Measurements from ENCODE around the gene MAP3K7CL.
"Not testable (repeated sequence)": the region's sequence is repeated elsewhere in the genome, so short reads cannot be mapped to it uniquely, and the experiment has no call there.

The MAP3K7CL gene

GRCh38 chr21:29159842-29160241 lies 29.4 kb downstream of the MAP3K7CL start:
- peaks cover 7% of the 10 kb centered on the region for H3K4me1 ChIP-seq (ENCODE audit: control insufficient read depth, insufficient read depth, low read length)
- H3K4me3 ChIP-seq (ENCODE audit: low read length), result no peak overlapping the region
- no peak overlapping the region for H3K9ac ChIP-seq (ENCODE audit: low read length)
- H3K36me3 ChIP-seq (ENCODE audit: control insufficient read depth, insufficient read depth, low read length), result no peaks in the 10 kb centered on the region
- H3K9me3 ChIP-seq (ENCODE audit: control insufficient read depth, low read length), result no peaks in the 10 kb centered on the region
- H3K27me3 ChIP-seq (ENCODE audit: control insufficient read depth, insufficient read depth, low read length), result no peaks in the 10 kb centered on the region

DNA sequence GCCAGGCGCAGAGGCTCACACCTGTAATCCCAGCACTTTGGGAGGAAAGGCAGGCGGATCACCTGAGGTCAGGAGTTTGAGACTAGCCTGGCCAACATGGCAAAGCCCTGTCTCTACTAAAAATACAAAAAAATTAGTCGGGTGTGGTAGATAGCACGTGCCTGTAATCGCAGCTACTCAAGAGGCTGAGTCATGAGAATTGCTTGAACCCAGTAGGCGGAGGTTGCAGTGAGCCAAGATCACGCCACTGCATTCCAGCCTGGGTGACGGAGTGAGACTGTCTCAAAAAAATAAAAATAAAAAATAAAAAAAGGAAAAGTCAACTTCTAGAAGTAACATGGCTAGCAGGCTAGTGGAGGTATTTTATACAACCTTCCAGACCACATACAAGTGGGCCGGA lies 32.4 kb downstream of the MAP3K7CL start:
- not testable (repeated sequence) for H3K9me3 ChIP-seq (ENCODE audit: control insufficient read depth, low read length); H3K9ac ChIP-seq (ENCODE audit: low read length); H3K4me1 ChIP-seq (ENCODE audit: control insufficient read depth, insufficient read depth, low read length); H3K27me3 ChIP-seq (ENCODE audit: control insufficient read depth, insufficient read depth, low read length); H3K4me3 ChIP-seq (ENCODE audit: low read length); H3K36me3 ChIP-seq (ENCODE audit: control insufficient read depth, insufficient read depth, low read length)

GRCh38 chr21:29163341-29164115 lies 33.1 kb downstream of the MAP3K7CL start:
- peaks cover 11% of the 10 kb centered on the region for H3K4me1 ChIP-seq (ENCODE audit: control insufficient read depth, insufficient read depth, low read length)
- no peak overlapping the region for H3K9ac ChIP-seq (ENCODE audit: low read length)
- no peaks in the 10 kb centered on the region for H3K27me3 ChIP-seq (ENCODE audit: control insufficient read depth, insufficient read depth, low read length)
- H3K9me3 ChIP-seq (ENCODE audit: control insufficient read depth, low read length), result no peaks in the 10 kb centered on the region
- no peaks in the 10 kb centered on the region for H3K36me3 ChIP-seq (ENCODE audit: control insufficient read depth, insufficient read depth, low read length)
- no peak overlapping the region for H3K4me3 ChIP-seq (ENCODE audit: low read length)

- Histone ChIP-seq H3K27me3 (ENCODE audit: control insufficient read depth, insufficient read depth, low read length) (no peaks in the 10 kb centered on the region), H3K4me1 (ENCODE audit: control insufficient read depth, insufficient read depth, low read length) (peaks cover 19% of the 10 kb centered on the region), H3K9ac (ENCODE audit: low read length) (no peak overlapping the region), H3K9me3 (ENCODE audit: control insufficient read depth, low read length) (no peaks in the 10 kb centered on the region), H3K4me3 (ENCODE audit: low read length) (no peak overlapping the region), H3K36me3 (ENCODE audit: control insufficient read depth, insufficient read depth, low read length) (no peaks in the 10 kb centered on the region)
These were observed 34.0 kb downstream of the MAP3K7CL start for GRCh38 chr21:29164323-29164942.

GRCh38 chr21:29166323-29166722 lies 35.9 kb downstream of the MAP3K7CL start:
- Histone ChIP-seq H3K9me3 (ENCODE audit: control insufficient read depth, low read length) (no peaks in the 10 kb centered on the region), H3K4me1 (ENCODE audit: control insufficient read depth, insufficient read depth, low read length) (peaks cover 19% of the 10 kb centered on the region), H3K9ac (ENCODE audit: low read length) (no peak overlapping the region), H3K4me3 (ENCODE audit: low read length) (no peak overlapping the region), H3K36me3 (ENCODE audit: control insufficient read depth, insufficient read depth, low read length) (no peaks in the 10 kb centered on the region), H3K27me3 (ENCODE audit: control insufficient read depth, insufficient read depth, low read length) (no peaks in the 10 kb centered on the region)

- Histone ChIP-seq H3K9me3 (ENCODE audit: control insufficient read depth, low read length) (no peaks in the 10 kb centered on the region), H3K27me3 (ENCODE audit: control insufficient read depth, insufficient read depth, low read length) (no peaks in the 10 kb centered on the region), H3K36me3 (ENCODE audit: control insufficient read depth, insufficient read depth, low read length) (no peaks in the 10 kb centered on the region), H3K4me1 (ENCODE audit: control insufficient read depth, insufficient read depth, low read length) (peaks cover 19% of the 10 kb centered on the region), H3K9ac (ENCODE audit: low read length) (no peak overlapping the region), H3K4me3 (ENCODE audit: low read length) (no peak overlapping the region)
These were observed 36.4 kb downstream of the MAP3K7CL start for GRCh38 chr21:29166853-29167252.

DNA sequence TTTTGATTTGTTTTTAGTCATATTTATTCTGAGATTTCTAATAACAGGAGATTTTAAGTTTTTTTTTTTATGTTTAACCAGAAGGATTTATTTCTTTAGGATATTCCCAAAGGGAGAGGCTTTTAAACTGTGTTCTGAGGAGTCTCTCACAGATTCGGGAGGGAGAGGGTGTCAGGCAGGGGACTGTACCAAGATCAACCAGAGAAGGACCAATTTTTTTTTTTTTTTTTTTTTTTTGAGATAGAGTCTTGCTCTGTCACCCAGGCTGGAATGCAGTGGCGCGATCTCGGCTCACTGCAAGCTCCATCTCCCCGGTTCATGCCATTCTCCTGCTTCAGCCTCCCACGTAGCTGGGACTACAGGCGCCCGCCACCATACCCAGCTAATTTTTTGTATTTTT lies 37.0 kb downstream of the MAP3K7CL start:
- not testable (repeated sequence) for H3K27me3 ChIP-seq (ENCODE audit: control insufficient read depth, insufficient read depth, low read length); H3K9me3 ChIP-seq (ENCODE audit: control insufficient read depth, low read length); H3K9ac ChIP-seq (ENCODE audit: low read length); H3K36me3 ChIP-seq (ENCODE audit: control insufficient read depth, insufficient read depth, low read length); H3K4me3 ChIP-seq (ENCODE audit: low read length)
- H3K4me1 ChIP-seq (ENCODE audit: control insufficient read depth, insufficient read depth, low read length), result peaks cover 19% of the 10 kb centered on the region

DNA sequence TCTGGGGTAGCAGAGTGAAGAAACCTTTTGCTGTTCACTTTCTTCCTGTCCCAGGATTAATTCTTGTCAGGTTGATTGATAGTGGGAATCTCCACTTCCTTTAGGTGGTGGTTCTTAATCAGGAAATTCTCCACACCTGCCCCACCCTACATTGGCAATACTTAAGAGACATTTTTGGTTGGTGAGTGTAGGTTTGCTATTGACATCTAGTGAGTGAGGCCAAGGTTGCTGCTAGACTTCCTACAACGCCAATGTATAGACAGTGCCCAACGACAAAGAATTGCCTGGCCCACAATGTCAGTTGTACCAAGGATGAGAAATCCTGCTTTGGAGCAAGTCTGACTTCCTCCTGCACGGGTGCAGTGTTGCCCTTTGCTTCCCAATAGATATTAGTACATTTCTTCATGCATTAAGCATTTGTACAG lies 38.5 kb downstream of the MAP3K7CL start:
- no peak overlapping the region for H3K9ac ChIP-seq (ENCODE audit: low read length)
- no peaks in the 10 kb centered on the region for H3K9me3 ChIP-seq (ENCODE audit: control insufficient read depth, low read length)
- H3K27me3 ChIP-seq (ENCODE audit: control insufficient read depth, insufficient read depth, low read length), result no peaks in the 10 kb centered on the region
- no peak overlapping the region for H3K4me3 ChIP-seq (ENCODE audit: low read length)
- no peaks in the 10 kb centered on the region for H3K36me3 ChIP-seq (ENCODE audit: control insufficient read depth, insufficient read depth, low read length)
- H3K4me1 ChIP-seq (ENCODE audit: control insufficient read depth, insufficient read depth, low read length), result peaks cover 12% of the 10 kb centered on the region

DNA sequence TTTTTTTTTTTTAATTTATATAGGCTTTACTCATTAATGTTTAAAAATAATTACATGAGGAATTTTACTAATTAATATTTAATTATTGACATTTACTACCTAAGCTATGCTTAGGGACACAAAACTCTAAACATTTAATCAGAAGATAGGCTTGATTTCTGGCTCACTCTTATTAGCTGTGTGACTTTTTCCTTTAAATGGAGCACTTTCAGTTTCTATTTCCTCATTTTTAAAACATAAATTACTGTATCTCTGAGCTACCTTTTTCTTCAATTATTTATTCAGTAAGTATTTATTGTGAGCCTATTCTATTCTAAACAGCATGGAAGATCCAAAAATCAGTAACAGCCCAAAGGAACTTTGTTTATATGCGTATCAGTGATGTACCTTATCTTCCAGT lies 40.5 kb downstream of the MAP3K7CL start:
- Histone ChIP-seq H3K4me3 (ENCODE audit: low read length) (no peak overlapping the region), H3K9ac (ENCODE audit: low read length) (no peak overlapping the region), H3K27me3 (ENCODE audit: control insufficient read depth, insufficient read depth, low read length) (no peaks in the 10 kb centered on the region), H3K9me3 (ENCODE audit: control insufficient read depth, low read length) (no peaks in the 10 kb centered on the region), H3K4me1 (ENCODE audit: control insufficient read depth, insufficient read depth, low read length) (peaks cover 24% of the 10 kb centered on the region), H3K36me3 (ENCODE audit: control insufficient read depth, insufficient read depth, low read length) (no peaks in the 10 kb centered on the region)

GRCh38 chr21:29172282-29172681 lies 41.8 kb downstream of the MAP3K7CL start:
- Histone ChIP-seq H3K4me3 (ENCODE audit: low read length) (no peak overlapping the region), H3K4me1 (ENCODE audit: control insufficient read depth, insufficient read depth, low read length) (peaks cover 36% of the 10 kb centered on the region), H3K36me3 (ENCODE audit: control insufficient read depth, insufficient read depth, low read length) (no peaks in the 10 kb centered on the region)

DNA sequence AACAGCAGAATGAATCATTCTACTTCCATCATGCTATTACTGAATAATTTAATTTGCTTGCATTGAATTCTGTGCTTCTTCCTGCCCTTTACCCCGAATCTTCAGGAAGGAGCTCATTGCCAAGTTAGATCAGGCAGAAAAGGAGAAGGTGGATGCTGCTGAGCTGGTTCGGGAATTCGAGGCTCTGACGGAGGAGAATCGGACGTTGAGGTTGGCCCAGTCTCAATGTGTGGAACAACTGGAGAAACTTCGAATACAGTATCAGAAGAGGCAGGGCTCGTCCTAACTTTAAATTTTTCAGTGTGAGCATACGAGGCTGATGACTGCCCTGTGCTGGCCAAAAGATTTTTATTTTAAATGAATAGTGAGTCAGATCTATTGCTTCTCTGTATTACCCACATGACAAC lies 44.2 kb downstream of the MAP3K7CL start:
- no peaks in the 10 kb centered on the region for H3K27me3 ChIP-seq (ENCODE audit: control insufficient read depth, insufficient read depth, low read length)
- H3K4me1 ChIP-seq (ENCODE audit: control insufficient read depth, insufficient read depth, low read length), result peaks cover 36% of the 10 kb centered on the region
- no peak overlapping the region for H3K4me3 ChIP-seq (ENCODE audit: low read length)
- H3K9ac ChIP-seq (ENCODE audit: low read length), result no peak overlapping the region
- H3K9me3 ChIP-seq (ENCODE audit: control insufficient read depth, low read length), result no peaks in the 10 kb centered on the region
- no peaks in the 10 kb centered on the region for H3K36me3 ChIP-seq (ENCODE audit: control insufficient read depth, insufficient read depth, low read length)

More at GRCh38 chr21:29172282-29172681, 41.8 kb downstream of the MAP3K7CL start:
- Histone ChIP-seq H3K9ac (ENCODE audit: low read length) (no peak overlapping the region), H3K27me3 (ENCODE audit: control insufficient read depth, insufficient read depth, low read length) (no peaks in the 10 kb centered on the region), H3K9me3 (ENCODE audit: control insufficient read depth, low read length) (no peaks in the 10 kb centered on the region)

DNA sequence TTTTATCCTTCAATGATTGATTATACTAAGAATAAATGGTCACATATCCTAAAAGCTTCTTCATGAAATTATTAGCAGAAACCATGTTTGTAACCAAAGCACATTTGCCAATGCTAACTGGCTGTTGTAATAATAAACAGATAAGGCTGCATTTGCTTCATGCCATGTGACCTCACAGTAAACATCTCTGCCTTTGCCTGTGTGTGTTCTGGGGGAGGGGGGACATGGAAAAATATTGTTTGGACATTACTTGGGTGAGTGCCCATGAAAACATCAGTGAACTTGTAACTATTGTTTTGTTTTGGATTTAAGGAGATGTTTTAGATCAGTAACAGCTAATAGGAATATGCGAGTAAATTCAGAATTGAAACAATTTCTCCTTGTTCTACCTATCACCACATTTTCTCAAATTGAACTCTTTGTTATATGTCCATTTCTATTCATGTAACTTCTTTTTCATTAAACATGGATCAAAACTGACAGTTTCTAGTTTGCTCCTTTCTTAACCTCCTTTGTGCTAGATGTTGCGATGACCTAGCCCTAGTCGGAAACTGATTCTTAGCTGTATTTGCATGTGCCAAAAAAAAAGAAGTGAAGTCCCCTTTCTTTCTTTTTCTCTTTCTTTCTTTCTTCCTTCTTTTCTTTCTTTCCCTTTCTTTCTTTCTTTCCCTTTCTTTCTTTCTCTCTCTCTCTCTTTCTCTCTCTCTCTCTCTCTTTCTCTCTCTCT lies 45.1 kb downstream of the MAP3K7CL start:
- Histone ChIP-seq H3K4me3 (ENCODE audit: low read length) (no peak overlapping the region), H3K27me3 (ENCODE audit: control insufficient read depth, insufficient read depth, low read length) (no peaks in the 10 kb centered on the region), H3K4me1 (ENCODE audit: control insufficient read depth, insufficient read depth, low read length) (peaks cover 36% of the 10 kb centered on the region), H3K9ac (ENCODE audit: low read length) (no peak overlapping the region), H3K9me3 (ENCODE audit: control insufficient read depth, low read length) (no peaks in the 10 kb centered on the region), H3K36me3 (ENCODE audit: control insufficient read depth, insufficient read depth, low read length) (no peaks in the 10 kb centered on the region)
